ENCODE data around the gene ESF1.

ESF1 gene

DNA sequence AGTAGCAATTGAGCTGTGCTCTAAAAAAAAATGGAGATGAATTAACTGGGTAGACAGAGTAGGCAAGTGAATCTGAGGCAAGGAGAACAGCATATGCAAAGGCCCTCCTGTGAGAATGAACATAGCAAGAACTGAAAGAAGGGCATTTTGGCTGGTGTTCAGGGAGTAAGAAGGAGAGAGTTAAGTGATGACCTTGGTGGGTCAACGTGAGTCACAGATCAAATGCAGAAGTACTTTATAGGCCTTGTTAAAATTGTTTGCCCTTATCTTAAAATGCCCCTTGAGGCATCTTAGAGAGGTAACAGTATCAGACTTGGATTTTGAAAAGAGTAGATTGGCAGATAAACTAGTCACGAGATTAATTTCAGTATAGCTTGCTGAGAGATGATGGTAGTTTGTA is 24.7 kb upstream of the ESF1 start:
- peaks cover 19% of the 10 kb centered on the region for H3K36me3 Mint-ChIP-seq (ENCODE audit: insufficient read depth)
- ATAC-seq (replicated peaks; ENCODE audit: extremely low read depth, poor library complexity, severe bottlenecking) (no peak), DNase-seq (ENCODE audit: low spot score in 2 of 2) (no peak)
- H3K4me1 Mint-ChIP-seq = no peaks in the 10 kb centered on the region
- no peak overlapping the region for H3K4me3 Mint-ChIP-seq
- H3K9me3 Mint-ChIP-seq = no peaks in the 10 kb centered on the region
- no peaks in the 10 kb centered on the region for H3K27me3 Mint-ChIP-seq
- H3K27ac Mint-ChIP-seq (ENCODE audit: low read depth) = no peak overlapping the region

GRCh38 chr20:13800728-13801134 is 16.0 kb upstream of the ESF1 start:
- DNase-seq (ENCODE audit: low spot score in 2 of 2) = no peak
- H3K4me3 Mint-ChIP-seq = no peak overlapping the region

DNA sequence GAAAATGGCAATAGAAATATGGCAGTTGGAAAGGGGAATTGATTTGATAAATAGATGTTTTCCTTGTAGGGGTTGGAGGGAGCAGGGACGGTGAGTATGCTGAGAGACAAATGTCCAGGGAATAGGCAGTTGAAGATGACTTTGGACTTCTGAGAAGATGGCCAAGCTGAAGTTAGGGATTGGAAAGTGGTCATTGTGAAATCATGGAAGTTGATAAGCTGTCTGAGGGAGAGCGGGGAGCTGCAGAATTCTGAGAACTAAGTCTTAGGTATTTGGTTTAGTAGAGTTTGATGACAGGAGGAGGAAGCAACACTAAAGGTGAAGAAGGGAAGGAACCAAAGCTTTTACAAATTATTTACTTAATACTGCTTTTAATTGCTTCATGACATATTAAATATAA is 15.3 kb upstream of the ESF1 start:
- no peak for ATAC-seq (replicated peaks; ENCODE audit: extremely low read depth, poor library complexity, severe bottlenecking)
- Mint-ChIP-seq H3K4me1 (peaks cover 7% of the 10 kb centered on the region), H3K27ac (ENCODE audit: low read depth) (no peak overlapping the region), H3K36me3 (ENCODE audit: insufficient read depth) (peaks cover 62% of the 10 kb centered on the region), H3K4me3 (no peak overlapping the region), H3K9me3 (no peaks in the 10 kb centered on the region), H3K27me3 (no peaks in the 10 kb centered on the region)
- DNase-seq (ENCODE audit: low spot score in 2 of 2) = no peak

More at GRCh38 chr20:13800728-13801134, 16.0 kb upstream of the ESF1 start:
- no peak for ATAC-seq (replicated peaks; ENCODE audit: extremely low read depth, poor library complexity, severe bottlenecking)
- Mint-ChIP-seq H3K27me3 (no peaks in the 10 kb centered on the region), H3K27ac (ENCODE audit: low read depth) (no peak overlapping the region), H3K36me3 (ENCODE audit: insufficient read depth) (peaks cover 58% of the 10 kb centered on the region), H3K9me3 (no peaks in the 10 kb centered on the region), H3K4me1 (peaks cover 7% of the 10 kb centered on the region)

DNA sequence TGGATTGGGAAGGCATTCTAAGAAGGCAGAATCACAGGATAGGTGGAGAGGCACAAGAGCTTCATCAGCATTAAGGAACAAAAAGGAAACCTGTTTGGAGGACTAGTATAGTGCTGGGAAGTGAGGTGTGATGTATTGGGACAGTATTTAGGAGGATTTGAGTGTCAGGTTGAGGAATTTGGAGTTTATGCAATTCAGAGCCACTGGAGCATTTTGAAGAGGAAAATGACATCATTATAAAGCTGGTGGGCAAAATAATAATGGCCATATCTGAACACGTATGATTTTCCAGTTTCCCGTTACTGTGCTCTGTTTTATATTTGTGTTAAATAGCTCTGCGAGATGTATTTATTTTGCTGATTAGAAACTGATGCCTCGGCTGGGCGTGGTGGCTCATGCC is 14.3 kb upstream of the ESF1 start:
- peaks cover 62% of the 10 kb centered on the region for H3K36me3 Mint-ChIP-seq (ENCODE audit: insufficient read depth)
- H3K27me3 Mint-ChIP-seq = no peaks in the 10 kb centered on the region
- DNase-seq (ENCODE audit: low spot score in 2 of 2) = no peak
- H3K4me1 Mint-ChIP-seq = peaks cover 7% of the 10 kb centered on the region
- no peaks in the 10 kb centered on the region for H3K9me3 Mint-ChIP-seq
- H3K4me3 Mint-ChIP-seq = no peak overlapping the region
- H3K27ac Mint-ChIP-seq (ENCODE audit: low read depth) = no peak overlapping the region
- no peak for ATAC-seq (replicated peaks; ENCODE audit: extremely low read depth, poor library complexity, severe bottlenecking)

DNA sequence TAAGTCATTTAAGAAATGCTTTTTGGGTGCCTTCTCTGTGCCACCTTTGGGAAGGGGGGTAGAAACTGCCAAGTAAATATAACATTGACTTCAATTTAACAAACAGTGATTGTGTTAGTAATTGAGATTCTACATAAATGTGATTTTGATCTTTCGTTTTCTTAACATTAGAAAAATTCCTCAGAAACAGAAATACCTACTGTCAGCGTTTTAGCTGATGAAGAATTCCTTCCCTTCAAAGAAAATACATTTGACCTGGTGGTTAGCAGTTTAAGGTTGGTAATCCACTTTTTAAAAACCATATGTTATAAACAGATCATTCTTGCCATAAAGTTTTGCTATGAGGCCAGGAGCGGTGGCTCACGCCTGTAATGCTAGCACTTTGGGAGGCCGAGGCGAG is 9.9 kb upstream of the ESF1 start:
- Mint-ChIP-seq H3K27ac (ENCODE audit: low read depth) (no peak overlapping the region), H3K9me3 (no peaks in the 10 kb centered on the region), H3K4me3 (no peak overlapping the region), H3K4me1 (peaks cover 16% of the 10 kb centered on the region), H3K36me3 (ENCODE audit: insufficient read depth) (peaks cover 47% of the 10 kb centered on the region), H3K27me3 (no peaks in the 10 kb centered on the region)
- no peak for ATAC-seq (replicated peaks; ENCODE audit: extremely low read depth, poor library complexity, severe bottlenecking)
- no peak for DNase-seq (ENCODE audit: low spot score in 2 of 2)

DNA sequence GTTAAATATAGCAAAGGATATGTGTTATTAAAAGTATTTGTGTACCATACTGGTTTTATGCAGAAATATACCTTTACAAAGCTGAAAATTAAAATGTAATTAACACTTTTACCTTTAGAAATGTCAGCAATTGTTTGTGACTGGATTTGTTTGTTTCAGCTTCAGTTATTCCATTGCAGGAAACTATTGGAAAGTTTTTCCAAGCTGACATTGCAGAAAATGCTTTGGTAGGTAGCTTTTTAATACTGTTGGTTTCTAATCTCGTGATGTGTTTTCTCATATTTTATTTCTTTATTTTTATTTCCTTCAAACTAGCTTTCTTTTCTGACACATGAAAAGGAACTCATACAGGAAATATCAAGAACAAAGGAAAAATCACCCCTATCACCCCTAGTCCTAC is 8.3 kb upstream of the ESF1 start:
- no peak for ATAC-seq (replicated peaks; ENCODE audit: extremely low read depth, poor library complexity, severe bottlenecking)
- Mint-ChIP-seq H3K27ac (ENCODE audit: low read depth) (no peak overlapping the region), H3K9me3 (no peaks in the 10 kb centered on the region), H3K4me3 (no peak overlapping the region), H3K27me3 (no peaks in the 10 kb centered on the region), H3K4me1 (peaks cover 14% of the 10 kb centered on the region), H3K36me3 (ENCODE audit: insufficient read depth) (peaks cover 48% of the 10 kb centered on the region)
- DNase-seq (ENCODE audit: low spot score in 2 of 2) = no peak

DNA sequence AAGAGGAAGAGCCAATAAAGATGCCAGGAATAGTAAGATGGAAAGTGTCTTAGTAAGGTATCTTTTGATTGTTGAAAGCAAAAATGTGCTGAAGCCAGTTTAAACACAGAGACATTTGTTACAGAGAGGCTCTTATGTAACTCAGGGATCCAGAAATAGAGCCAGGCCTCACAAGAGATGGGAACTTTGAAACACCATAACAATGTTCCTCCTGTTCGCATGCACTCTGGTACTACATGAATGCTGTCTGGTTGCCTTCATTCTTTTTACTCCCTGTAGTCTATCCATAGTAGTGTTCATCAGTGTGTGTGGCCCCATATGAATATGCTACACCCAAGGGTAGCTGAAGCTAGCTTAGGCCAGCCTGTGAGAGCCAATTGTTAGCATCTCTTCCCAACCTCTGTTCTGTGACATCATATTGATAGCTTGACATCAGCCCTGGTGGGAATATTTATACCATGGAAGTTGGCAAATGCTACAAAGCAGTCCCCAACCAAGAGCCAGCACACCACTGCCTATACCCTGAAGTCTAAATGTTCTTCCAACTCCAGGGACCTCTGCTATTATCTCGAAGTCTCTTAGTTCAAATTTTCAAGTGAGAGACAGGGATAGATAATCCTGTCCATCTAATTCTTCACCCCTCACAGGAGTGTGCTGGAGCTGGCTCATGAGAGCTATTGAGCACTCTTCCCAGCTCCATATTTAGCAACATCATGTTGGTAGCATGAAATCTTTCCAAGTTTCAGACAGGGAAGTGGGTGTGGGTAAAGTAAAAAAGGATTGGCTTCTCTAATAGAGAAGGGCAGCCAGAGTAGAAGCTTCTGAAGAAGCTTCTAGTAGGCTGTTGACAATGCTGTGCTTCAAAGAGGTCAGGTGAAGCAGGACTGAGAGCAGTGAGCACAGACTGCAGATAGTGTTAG is 7.1 kb upstream of the ESF1 start:
- ATAC-seq (replicated peaks; ENCODE audit: extremely low read depth, poor library complexity, severe bottlenecking) (no peak), DNase-seq (ENCODE audit: low spot score in 2 of 2) (no peak)
- Mint-ChIP-seq H3K4me1 (peaks cover 21% of the 10 kb centered on the region), H3K27ac (ENCODE audit: low read depth) (no peak overlapping the region), H3K27me3 (no peaks in the 10 kb centered on the region), H3K9me3 (no peaks in the 10 kb centered on the region), H3K36me3 (ENCODE audit: insufficient read depth) (peaks cover 50% of the 10 kb centered on the region), H3K4me3 (no peak overlapping the region)

GRCh38 chr20:13790708-13791107 is 6.0 kb upstream of the ESF1 start:
- Mint-ChIP-seq H3K27ac (ENCODE audit: low read depth) (peak overlapping the region; percentile 10), H3K9me3 (no peaks in the 10 kb centered on the region), H3K4me1 (peaks cover 31% of the 10 kb centered on the region), H3K27me3 (no peaks in the 10 kb centered on the region), H3K4me3 (no peak overlapping the region), H3K36me3 (ENCODE audit: insufficient read depth) (peaks cover 43% of the 10 kb centered on the region)
- DNase-seq (ENCODE audit: low spot score in 2 of 2) = no peak
- ATAC-seq (replicated peaks; ENCODE audit: extremely low read depth, poor library complexity, severe bottlenecking) = no peak

DNA sequence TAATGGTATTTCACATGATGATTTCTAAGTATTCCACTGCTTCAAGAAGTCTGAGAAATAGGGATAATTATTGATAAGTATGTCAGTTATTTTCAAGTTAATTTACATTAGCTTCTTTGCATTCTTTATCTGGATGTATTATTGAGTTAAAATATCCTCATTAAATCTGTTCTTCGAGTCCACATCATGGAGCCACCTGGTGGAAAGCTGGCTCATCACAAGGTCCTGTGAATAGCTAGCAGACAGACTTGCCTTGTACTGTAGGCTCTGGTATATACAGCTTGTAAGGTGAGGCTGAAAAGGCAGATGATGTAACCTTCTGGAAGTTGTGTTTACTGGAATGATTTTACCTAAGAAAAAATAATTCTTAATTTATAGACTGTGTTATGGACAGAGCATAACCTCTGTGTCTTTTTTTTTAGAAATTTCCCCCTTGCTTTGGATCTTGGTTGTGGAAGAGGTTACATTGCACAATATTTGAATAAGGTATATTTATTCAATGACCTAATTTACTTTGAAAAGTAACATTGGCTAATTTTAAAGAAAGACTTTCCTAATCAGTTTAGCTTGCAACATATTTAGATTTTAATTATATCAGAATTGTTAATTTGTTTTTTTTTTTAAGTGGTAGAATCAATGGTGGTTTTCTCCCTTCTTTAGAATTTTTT is 3.6 kb upstream of the ESF1 start:
- ATAC-seq (replicated peaks; ENCODE audit: extremely low read depth, poor library complexity, severe bottlenecking) (no peak), DNase-seq (ENCODE audit: low spot score in 2 of 2) (no peak)
- peaks cover 50% of the 10 kb centered on the region for H3K4me1 Mint-ChIP-seq
- H3K9me3 Mint-ChIP-seq = no peaks in the 10 kb centered on the region
- H3K36me3 Mint-ChIP-seq (ENCODE audit: insufficient read depth) = peaks cover 38% of the 10 kb centered on the region
- no peak overlapping the region for H3K27ac Mint-ChIP-seq (ENCODE audit: low read depth)
- H3K4me3 Mint-ChIP-seq = no peak overlapping the region
- no peaks in the 10 kb centered on the region for H3K27me3 Mint-ChIP-seq

DNA sequence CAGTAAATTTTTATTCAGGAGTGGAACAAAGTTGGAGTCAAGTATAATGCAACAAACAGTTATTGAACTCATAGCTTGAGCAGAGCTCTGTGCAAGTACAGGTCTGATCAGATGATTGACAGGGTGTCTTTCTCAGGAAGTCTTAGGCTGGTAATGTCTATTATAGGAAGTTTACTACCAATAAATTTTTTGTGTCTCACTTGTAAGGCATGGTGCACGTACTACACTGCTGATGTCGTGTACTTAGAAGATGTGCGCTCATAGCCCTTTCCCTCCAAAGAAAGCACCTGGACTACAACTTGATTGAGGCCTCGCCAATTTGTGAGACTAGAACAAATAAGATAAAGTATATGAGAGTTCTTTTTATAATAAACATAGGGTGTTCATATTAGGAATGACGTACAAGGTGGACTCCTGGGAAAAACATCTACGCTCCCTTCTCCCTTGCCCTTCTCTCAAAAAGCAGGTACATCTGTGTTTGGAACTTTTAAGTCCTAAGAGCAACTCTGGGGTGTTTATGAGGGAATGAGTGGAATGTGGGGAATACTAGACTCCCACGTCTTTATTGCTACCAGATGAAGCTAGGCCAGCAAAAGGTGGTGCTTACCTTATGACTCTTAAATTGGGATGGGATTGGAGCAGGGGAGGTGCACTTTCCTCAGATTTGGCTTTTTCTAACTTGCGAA is 1.6 kb upstream of the ESF1 start:
- peak overlapping the region; percentile 91 for H3K27ac Mint-ChIP-seq (ENCODE audit: low read depth)
- DNase-seq (ENCODE audit: low spot score in 2 of 2) = no peak
- H3K4me3 Mint-ChIP-seq = peak overlapping the region; percentile 87
- H3K9me3 Mint-ChIP-seq = no peaks in the 10 kb centered on the region
- no peaks in the 10 kb centered on the region for H3K27me3 Mint-ChIP-seq
- H3K36me3 Mint-ChIP-seq (ENCODE audit: insufficient read depth) = peaks cover 46% of the 10 kb centered on the region
- H3K4me1 Mint-ChIP-seq = peaks cover 50% of the 10 kb centered on the region
- no peak for ATAC-seq (replicated peaks; ENCODE audit: extremely low read depth, poor library complexity, severe bottlenecking)

DNA sequence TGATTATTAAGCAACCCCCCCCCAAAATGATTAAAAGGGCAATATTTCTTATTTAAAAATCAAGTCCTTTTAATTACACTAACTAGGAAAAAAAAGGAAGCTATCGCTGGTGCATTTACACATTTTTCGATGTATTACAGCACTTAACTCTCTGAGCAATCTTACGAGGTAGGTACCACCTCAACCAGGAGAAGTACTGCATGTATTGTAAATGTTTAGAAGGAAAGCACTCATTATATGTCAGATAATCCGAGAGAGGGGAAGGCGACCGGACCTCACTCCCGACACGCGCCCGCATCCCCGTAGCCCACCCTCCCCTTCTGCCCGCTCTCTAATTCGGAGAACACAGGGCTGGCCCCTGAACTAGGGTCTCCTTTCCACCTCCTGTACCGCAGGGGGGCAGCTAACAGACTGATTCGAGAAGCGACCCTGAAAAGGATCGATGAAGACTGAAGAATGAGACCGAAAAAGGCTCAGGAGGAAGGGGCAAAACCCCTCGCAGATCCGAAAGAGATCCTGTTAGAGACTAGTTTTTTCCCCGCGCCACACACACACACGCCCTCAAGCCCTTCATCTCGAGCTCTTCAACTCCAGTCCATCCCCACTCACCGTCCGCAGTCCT is 337 bp downstream of the ESF1 start:
- H3K4me1 Mint-ChIP-seq = peaks cover 51% of the 10 kb centered on the region
- peak overlapping the region; percentile 91 for H3K27ac Mint-ChIP-seq (ENCODE audit: low read depth)
- H3K36me3 Mint-ChIP-seq (ENCODE audit: insufficient read depth) = peaks cover 42% of the 10 kb centered on the region
- no peaks in the 10 kb centered on the region for H3K27me3 Mint-ChIP-seq
- ATAC-seq (replicated peaks; ENCODE audit: extremely low read depth, poor library complexity, severe bottlenecking) = peak; percentile 16
- DNase-seq (ENCODE audit: low spot score in 2 of 2) = no peak
- no peaks in the 10 kb centered on the region for H3K9me3 Mint-ChIP-seq
- H3K4me3 Mint-ChIP-seq = peak overlapping the region; percentile 87

DNA sequence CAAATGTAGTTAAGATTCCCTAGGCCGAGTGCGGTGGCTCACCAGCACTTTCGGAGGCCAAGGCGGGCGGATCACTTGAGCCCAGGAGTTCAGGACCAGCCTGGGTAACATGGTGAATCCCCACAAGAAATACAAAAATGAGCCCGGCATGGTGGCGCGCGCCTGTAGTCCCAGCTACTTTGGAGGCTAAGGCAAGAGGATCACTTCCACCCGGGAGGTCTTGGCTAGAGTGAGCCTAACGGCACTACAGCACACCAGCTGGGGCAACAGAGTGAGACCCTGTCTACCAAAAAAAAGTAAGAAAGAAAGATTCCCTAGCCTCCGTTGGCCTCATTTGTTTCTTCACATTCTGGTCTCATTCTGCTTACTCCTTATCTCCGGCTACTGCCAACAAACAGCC is 1.2 kb downstream of the ESF1 start:
- no peak for ATAC-seq (replicated peaks; ENCODE audit: extremely low read depth, poor library complexity, severe bottlenecking)
- no peak for DNase-seq (ENCODE audit: low spot score in 2 of 2)
- peak overlapping the region; percentile 87 for H3K4me3 Mint-ChIP-seq
- H3K27ac Mint-ChIP-seq (ENCODE audit: low read depth) = no peak overlapping the region
- no peaks in the 10 kb centered on the region for H3K27me3 Mint-ChIP-seq
- peaks cover 39% of the 10 kb centered on the region for H3K36me3 Mint-ChIP-seq (ENCODE audit: insufficient read depth)
- H3K9me3 Mint-ChIP-seq = no peaks in the 10 kb centered on the region
- H3K4me1 Mint-ChIP-seq = peaks cover 51% of the 10 kb centered on the region

All from central memory CD8-positive, alpha-beta T cell (primary cell).